Panc1 (cell line): ENCODE measurements around the gene TUB. TPM values are rescaled to one million over a fixed set of nuclear protein-coding genes. Genes with fewer than 3 reads are reported as not detected.

Source experiments
- ATAC-seq: fragments of 200-7000 bp; cut with Tn5 transposase; 2 replicates; pipeline ENCODE4 v1.9.1; 2020; ENCODE audit warnings: mild to moderate bottlenecking, moderate library complexity
- BruUV-seq: library from RNA; stranded (reverse); fragments of 400-500 nt; replicated peaks from 2 replicates; lab custom pipeline; 2021; lab: Mats Ljungman, UMichigan
- CTCF ChIA-PET: fragments of 300-600 bp; sonication (Branson Sonifier 250); formaldehyde crosslinking; loops from one replicate; lab custom pipeline; 2022; ENCODE audit warnings: antibody characterized with exemption; lab: Charles Lee
- POLR2A ChIA-PET: fragments of 300-600 bp; sonication (Branson Sonifier 250); formaldehyde crosslinking; loops from one replicate; lab custom pipeline; 2022; ENCODE audit warnings: antibody characterized with exemption; lab: Charles Lee
- DNase-seq: peaks from one replicate; pipeline ENCODE4 v3.0.0-alpha.2; 2010; ENCODE audit warnings: low read depth, low spot score
- H3K27ac ChIP-seq: 2 replicates; pipeline ENCODE4 v1.5.1; 2011; ENCODE audit warnings: mild to moderate bottlenecking, low read length, inconsistent platforms
- H3K27me3 ChIP-seq: fragments of 200-500 bp; sonication (Bioruptor generic); 2 replicates; pipeline ENCODE4 v1.6.0; 2014; ENCODE audit warnings: low read length, inconsistent platforms; ENCODE audit not compliant: control insufficient read depth, insufficient read depth
- H3K36me3 ChIP-seq: fragments of 200-500 bp; sonication (Bioruptor generic); 2 replicates; pipeline ENCODE4 v1.5.1; 2014; ENCODE audit warnings: inconsistent platforms, mild to moderate bottlenecking, low read length, moderate library complexity; ENCODE audit not compliant: control insufficient read depth, insufficient read depth
- H3K4me1 ChIP-seq: 2 replicates; pipeline ENCODE4 v1.5.1; 2011; ENCODE audit warnings: inconsistent platforms, mild to moderate bottlenecking, low read length, moderate library complexity; ENCODE audit not compliant: control insufficient read depth, insufficient read depth
- H3K4me3 ChIP-seq, 2 experiments: 2 replicates each; pipeline ENCODE4 v1.5.1; 2011 to 2012; ENCODE audit warnings: low read depth in 2 of 2, low read length in 2 of 2, mild to moderate bottlenecking in 2 of 2, inconsistent platforms in 1 of 2, moderate library complexity in 1 of 2
- H3K9me3 ChIP-seq: fragments of 200-500 bp; sonication (Bioruptor generic); 2 replicates; pipeline ENCODE4 v1.5.1; 2014; ENCODE audit warnings: low read depth, mild to moderate bottlenecking, inconsistent platforms, low read length, moderate library complexity; ENCODE audit not compliant: control insufficient read depth, insufficient read depth
- POLR2AphosphoS5 ChIP-seq: IDR thresholded peaks from 2 replicates; pipeline ENCODE4 v1.6.1; 2012; ENCODE audit warnings: mild to moderate bottlenecking, low read depth, low read length, moderate library complexity
- SIN3A ChIP-seq: IDR thresholded peaks from 2 replicates; pipeline ENCODE4 v1.6.1; 2012; ENCODE audit warnings: low read depth, mild to moderate bottlenecking, low read length, moderate library complexity, borderline replicate concordance; ENCODE audit not compliant: insufficient read depth
- TCF7L2 ChIP-seq: IDR thresholded peaks from 2 replicates; pipeline ENCODE4 v1.6.1; 2011; ENCODE audit warnings: mild to moderate bottlenecking, low read depth, low read length, inconsistent platforms
- in situ Hi-C: cut with HindIII; loops from 2 replicates; pipeline ENCODE4 v1.10.0; 2016; ENCODE audit warnings: low sequenced_read_pairs, low pct_unique_long_range_greater_than_20kb
- intact Hi-C: fragments of 100-400 bp; cut with micrococcal nuclease; formaldehyde crosslinking; loops from one replicate; pipeline ENCODE4 v1.10.0; 2022; ENCODE audit not compliant: unreplicated experiment
- total RNA-seq: library from RNA; stranded (reverse); gene quantifications from one replicate; pipeline ENCODE4 v1.2.1, GENCODE V29; 2021; ENCODE audit not compliant: unreplicated experiment
- TF ChIP-seq, protein P1 (sequence below), 2 experiments: IDR thresholded peaks; 2 replicates each; pipeline ENCODE4 v1.6.1; 2011 to 2012; ENCODE audit warnings: low read depth in 2 of 2, control low read depth in 1 of 2, low read length in 1 of 2, mild to moderate bottlenecking in 1 of 2, moderate library complexity in 1 of 2; ENCODE audit not compliant: insufficient read depth in 1 of 2
- TF ChIP-seq, protein P2 (sequence below): fragments of 450-650 bp; IDR thresholded peaks from 2 replicates; pipeline ENCODE4 v1.5.1; 2017; ENCODE audit warnings: mild to moderate bottlenecking

Gene TUB
- total RNA-seq, 1 experiment from 2014 or later, result 4.3 TPM

DNA sequence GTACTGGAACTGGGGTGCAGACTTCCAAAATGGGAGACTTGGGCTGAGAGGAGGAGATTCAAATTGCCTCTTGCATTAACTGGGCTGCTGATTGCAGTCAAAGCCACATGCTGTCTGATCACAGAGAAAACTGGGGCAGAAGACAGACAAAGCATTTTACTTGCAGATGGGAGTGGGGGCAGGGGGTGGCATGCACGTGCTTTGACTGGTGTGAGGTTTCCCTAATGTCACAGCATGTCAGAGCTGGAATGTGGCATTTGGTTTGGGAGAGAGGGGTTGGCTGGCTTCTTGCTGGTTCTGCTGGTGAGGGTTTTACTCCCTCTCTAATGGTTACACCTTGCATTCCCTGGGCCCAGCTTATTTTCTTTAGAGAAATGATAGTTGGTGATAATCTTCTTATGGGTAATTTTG lies 2.9 kb downstream of the TUB start:
- TF ChIP-seq SIN3A, result no peak
- TF ChIP-seq, protein P1, sequence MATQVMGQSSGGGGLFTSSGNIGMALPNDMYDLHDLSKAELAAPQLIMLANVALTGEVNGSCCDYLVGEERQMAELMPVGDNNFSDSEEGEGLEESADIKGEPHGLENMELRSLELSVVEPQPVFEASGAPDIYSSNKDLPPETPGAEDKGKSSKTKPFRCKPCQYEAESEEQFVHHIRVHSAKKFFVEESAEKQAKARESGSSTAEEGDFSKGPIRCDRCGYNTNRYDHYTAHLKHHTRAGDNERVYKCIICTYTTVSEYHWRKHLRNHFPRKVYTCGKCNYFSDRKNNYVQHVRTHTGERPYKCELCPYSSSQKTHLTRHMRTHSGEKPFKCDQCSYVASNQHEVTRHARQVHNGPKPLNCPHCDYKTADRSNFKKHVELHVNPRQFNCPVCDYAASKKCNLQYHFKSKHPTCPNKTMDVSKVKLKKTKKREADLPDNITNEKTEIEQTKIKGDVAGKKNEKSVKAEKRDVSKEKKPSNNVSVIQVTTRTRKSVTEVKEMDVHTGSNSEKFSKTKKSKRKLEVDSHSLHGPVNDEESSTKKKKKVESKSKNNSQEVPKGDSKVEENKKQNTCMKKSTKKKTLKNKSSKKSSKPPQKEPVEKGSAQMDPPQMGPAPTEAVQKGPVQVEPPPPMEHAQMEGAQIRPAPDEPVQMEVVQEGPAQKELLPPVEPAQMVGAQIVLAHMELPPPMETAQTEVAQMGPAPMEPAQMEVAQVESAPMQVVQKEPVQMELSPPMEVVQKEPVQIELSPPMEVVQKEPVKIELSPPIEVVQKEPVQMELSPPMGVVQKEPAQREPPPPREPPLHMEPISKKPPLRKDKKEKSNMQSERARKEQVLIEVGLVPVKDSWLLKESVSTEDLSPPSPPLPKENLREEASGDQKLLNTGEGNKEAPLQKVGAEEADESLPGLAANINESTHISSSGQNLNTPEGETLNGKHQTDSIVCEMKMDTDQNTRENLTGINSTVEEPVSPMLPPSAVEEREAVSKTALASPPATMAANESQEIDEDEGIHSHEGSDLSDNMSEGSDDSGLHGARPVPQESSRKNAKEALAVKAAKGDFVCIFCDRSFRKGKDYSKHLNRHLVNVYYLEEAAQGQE (IDR thresholded peaks at IDR 0.05; ENCODE audit: insufficient read depth in 1 of 2, low read depth in 2 of 2, low read length in 1 of 2), result no peak
- no peak for TF ChIP-seq POLR2AphosphoS5
- TF ChIP-seq, protein P2, sequence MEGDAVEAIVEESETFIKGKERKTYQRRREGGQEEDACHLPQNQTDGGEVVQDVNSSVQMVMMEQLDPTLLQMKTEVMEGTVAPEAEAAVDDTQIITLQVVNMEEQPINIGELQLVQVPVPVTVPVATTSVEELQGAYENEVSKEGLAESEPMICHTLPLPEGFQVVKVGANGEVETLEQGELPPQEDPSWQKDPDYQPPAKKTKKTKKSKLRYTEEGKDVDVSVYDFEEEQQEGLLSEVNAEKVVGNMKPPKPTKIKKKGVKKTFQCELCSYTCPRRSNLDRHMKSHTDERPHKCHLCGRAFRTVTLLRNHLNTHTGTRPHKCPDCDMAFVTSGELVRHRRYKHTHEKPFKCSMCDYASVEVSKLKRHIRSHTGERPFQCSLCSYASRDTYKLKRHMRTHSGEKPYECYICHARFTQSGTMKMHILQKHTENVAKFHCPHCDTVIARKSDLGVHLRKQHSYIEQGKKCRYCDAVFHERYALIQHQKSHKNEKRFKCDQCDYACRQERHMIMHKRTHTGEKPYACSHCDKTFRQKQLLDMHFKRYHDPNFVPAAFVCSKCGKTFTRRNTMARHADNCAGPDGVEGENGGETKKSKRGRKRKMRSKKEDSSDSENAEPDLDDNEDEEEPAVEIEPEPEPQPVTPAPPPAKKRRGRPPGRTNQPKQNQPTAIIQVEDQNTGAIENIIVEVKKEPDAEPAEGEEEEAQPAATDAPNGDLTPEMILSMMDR, result no peak
- TF ChIP-seq TCF7L2, result no peak
- ATAC-seq (no peak), DNase-seq (no peak)
- in situ Hi-C loops (no loop called here), intact Hi-C loops (no loop called here)
- Histone ChIP-seq H3K27ac (no peak overlapping the region), H3K27me3 (peaks cover 14% of the 10 kb centered on the region; the same call in 1 of the 2 replicates), H3K4me1 (no peaks in the 10 kb centered on the region; the same call in 1 of the 2 replicates), H3K36me3 (no peaks in the 10 kb centered on the region), H3K9me3 (no peaks in the 10 kb centered on the region), H3K4me3 (no peak overlapping the region)
- CTCF ChIA-PET, result no interaction called here
- BruUV-seq, result no TSS peak
- POLR2A ChIA-PET, result no interaction called here

DNA sequence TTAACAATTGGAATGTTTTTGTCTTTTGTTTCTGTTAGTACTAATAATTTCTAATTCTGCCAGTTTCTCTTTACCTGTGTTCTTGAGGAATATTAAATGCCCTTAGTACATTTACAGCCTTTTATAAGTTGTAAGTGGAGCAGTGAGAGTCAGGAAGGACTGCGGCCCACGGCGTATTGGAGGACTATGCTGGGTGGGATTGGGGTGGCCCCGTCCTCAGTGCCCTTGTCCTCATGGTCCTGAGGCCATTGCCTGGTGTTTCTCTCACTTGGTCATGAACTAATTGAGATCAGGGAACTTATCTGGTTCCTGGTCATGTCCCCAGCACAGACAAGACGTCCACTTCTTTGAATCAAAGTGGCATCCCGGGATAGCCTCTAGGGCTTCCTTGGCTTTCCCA lies 3.3 kb downstream of the TUB start:
- in situ Hi-C loops, result no loop called here
- no peak overlapping the region for H3K27ac ChIP-seq
- CTCF ChIA-PET, result no interaction called here
- TF ChIP-seq, protein P1 (IDR thresholded peaks at IDR 0.05; ENCODE audit: insufficient read depth in 1 of 2, low read depth in 2 of 2, low read length in 1 of 2), result no peak
- TF ChIP-seq, protein P2, result no peak
- TF ChIP-seq TCF7L2 (no peak), SIN3A (no peak), POLR2AphosphoS5 (no peak)
- H3K4me3 ChIP-seq, result no peak overlapping the region
- peaks cover 12% of the 10 kb centered on the region; the same call in 1 of the 2 replicates for H3K27me3 ChIP-seq
- ATAC-seq, result no peak
- no peaks in the 10 kb centered on the region; the same call in 1 of the 2 replicates for H3K4me1 ChIP-seq
- no TSS peak for BruUV-seq
- POLR2A ChIA-PET, result no interaction called here
- intact Hi-C loops, result no loop called here
- H3K9me3 ChIP-seq, result no peaks in the 10 kb centered on the region
- DNase-seq, result no peak
- H3K36me3 ChIP-seq, result no peaks in the 10 kb centered on the region
